IMR-90 (cell line): ENCODE results near the gene GPR152. TPM values are rescaled to one million over a fixed set of nuclear protein-coding genes. Genes with fewer than 3 reads are reported as not detected.

Source experiments
- ATAC-seq: fragments of 200-7000 bp; cut with Tn5 transposase; 2 replicates; pipeline ENCODE4 v1.9.1; 2020; ENCODE audit warnings: low read depth, mild to moderate bottlenecking, moderate library complexity
- BruUV-seq: library from RNA; stranded (reverse); fragments of 400-500 nt; replicated peaks from 2 replicates; lab custom pipeline; 2021; lab: Mats Ljungman, UMichigan
- CTCF ChIA-PET: fragments of 300-600 bp; formaldehyde crosslinking; extraction: SDS; loops from one replicate; lab custom pipeline; 2021; ENCODE audit warnings: antibody characterized with exemption; lab: Yijun Ruan, JAX
- POLR2A ChIA-PET: fragments of 300-600 bp; sonication (Branson Sonifier 250); formaldehyde crosslinking; loops from one replicate; lab custom pipeline; 2022; ENCODE audit warnings: antibody characterized with exemption; ENCODE audit not compliant: unreplicated experiment; lab: Charles Lee
- DNase-seq: peaks from one replicate; pipeline ENCODE4 v3.0.0; 2013
- H2AFZ ChIP-seq: replicated peaks from 2 replicates; pipeline ENCODE3; 2013; ENCODE audit warnings: low read length, mild to moderate bottlenecking; ENCODE audit not compliant: poor library complexity
- H2AK5ac ChIP-seq: 2 replicates; pipeline ENCODE4 v1.6.1; 2013; ENCODE audit warnings: low read depth, low read length, inconsistent platforms
- H2AK9ac ChIP-seq: replicated peaks from 2 replicates; pipeline ENCODE3; 2013; ENCODE audit warnings: mild to moderate bottlenecking, low read depth, low read length, moderate library complexity; ENCODE audit not compliant: poor library complexity
- H2BK120ac ChIP-seq: 2 replicates; pipeline ENCODE4 v1.6.1; 2013; ENCODE audit warnings: low read depth, low read length, inconsistent platforms
- H2BK15ac ChIP-seq: 3 replicates; pipeline ENCODE4 v1.6.1; 2013; ENCODE audit warnings: low read depth, low read length, inconsistent platforms
- H2BK20ac ChIP-seq: 2 replicates; pipeline ENCODE4 v1.6.1; 2013; ENCODE audit warnings: low read depth, mild to moderate bottlenecking, inconsistent platforms, low read length, moderate library complexity
- H2BK5ac ChIP-seq: 2 replicates; pipeline ENCODE4 v1.6.1; 2013; ENCODE audit warnings: mild to moderate bottlenecking, low read depth, low read length, inconsistent platforms; ENCODE audit not compliant: poor library complexity, severe bottlenecking
- H3K14ac ChIP-seq: replicated peaks from 2 replicates; pipeline ENCODE4 v1.6.1; 2013; ENCODE audit warnings: low read depth, low read length, inconsistent platforms
- H3K18ac ChIP-seq: 2 replicates; pipeline ENCODE4 v1.6.1; 2013; ENCODE audit warnings: low read depth, low read length, control low read depth
- H3K23ac ChIP-seq: 2 replicates; pipeline ENCODE4 v1.6.1; 2013; ENCODE audit warnings: low read depth, low read length, inconsistent platforms
- H3K27ac ChIP-seq: 2 replicates; pipeline ENCODE4 v1.5.1; 2013; ENCODE audit warnings: mild to moderate bottlenecking, control low read depth, low read length; ENCODE audit not compliant: insufficient read depth
- H3K27me3 ChIP-seq: 2 replicates; pipeline ENCODE4 v1.6.1; 2013; ENCODE audit warnings: low read length; ENCODE audit not compliant: control insufficient read depth, insufficient read depth
- H3K36me3 ChIP-seq: 2 replicates; pipeline ENCODE4 v1.6.1; 2013; ENCODE audit warnings: low read length, mixed read lengths; ENCODE audit not compliant: control insufficient read depth, insufficient read depth
- H3K4ac ChIP-seq: 2 replicates; pipeline ENCODE4 v1.6.1; 2013; ENCODE audit warnings: low read depth, low read length, inconsistent platforms
- H3K4me1 ChIP-seq: 2 replicates; pipeline ENCODE4 v1.6.1; 2013; ENCODE audit warnings: low read length, mixed read lengths; ENCODE audit not compliant: control insufficient read depth, insufficient read depth
- H3K4me2 ChIP-seq: 2 replicates; pipeline ENCODE4 v1.6.1; 2013; ENCODE audit warnings: low read depth, mild to moderate bottlenecking, control low read depth, low read length, moderate library complexity
- H3K4me3 ChIP-seq: 2 replicates; pipeline ENCODE4 v1.5.1; 2013; ENCODE audit warnings: low read depth, mild to moderate bottlenecking, control low read depth, low read length, moderate library complexity; ENCODE audit not compliant: insufficient read depth
- H3K56ac ChIP-seq: 2 replicates; pipeline ENCODE4 v1.6.1; 2013; ENCODE audit warnings: low read length, inconsistent platforms; ENCODE audit not compliant: insufficient read depth; ENCODE audit errors: extremely low read depth
- H3K79me1 ChIP-seq, 2 experiments: 2 replicates each; pipeline ENCODE4 v1.6.1; 2013; ENCODE audit warnings: low read length in 2 of 2, inconsistent platforms in 1 of 2, low read depth in 1 of 2
- H3K9ac ChIP-seq: 2 replicates; pipeline ENCODE4 v1.6.1; 2013; ENCODE audit warnings: low read depth, low read length, control low read depth
- H3K9me1 ChIP-seq: 2 replicates; pipeline ENCODE4 v1.6.1; 2013; ENCODE audit warnings: low read length, inconsistent platforms; ENCODE audit not compliant: insufficient read depth
- H3K9me3 ChIP-seq: 2 replicates; pipeline ENCODE4 v1.6.1; 2013; ENCODE audit warnings: low read length; ENCODE audit not compliant: control insufficient read depth, insufficient read depth
- H4K20me1 ChIP-seq: 2 replicates; pipeline ENCODE4 v1.6.1; 2013; ENCODE audit warnings: low read length, inconsistent platforms; ENCODE audit not compliant: insufficient read depth
- H4K5ac ChIP-seq: 2 replicates; pipeline ENCODE4 v1.6.1; 2013; ENCODE audit warnings: mild to moderate bottlenecking, low read depth, low read length, control low read depth
- H4K8ac ChIP-seq, 2 experiments: 2 replicates each; pipeline ENCODE4 v1.6.1; 2013; ENCODE audit warnings: low read depth in 2 of 2, low read length in 2 of 2, control low read depth in 1 of 2, inconsistent platforms in 1 of 2
- H4K91ac ChIP-seq: 2 replicates; pipeline ENCODE4 v1.6.1; 2013; ENCODE audit warnings: low read depth, low read length, inconsistent platforms; ENCODE audit not compliant: insufficient read depth
- BHLHE40 ChIP-seq: fragments of 150-350 bp; IDR thresholded peaks from 2 replicates; pipeline ENCODE4 v1.6.1; 2016; ENCODE audit warnings: mild to moderate bottlenecking, low read depth, low read length
- CEBPB ChIP-seq: IDR thresholded peaks from 2 replicates; pipeline ENCODE4 v1.6.1; 2012; ENCODE audit warnings: low read depth, low read length, improper control_type of control experiment
- CHD1 ChIP-seq: IDR thresholded peaks from 2 replicates; pipeline ENCODE4 v1.6.1; 2012; ENCODE audit warnings: low read depth, low read length, improper control_type of control experiment
- FOS ChIP-seq: fragments of 150-350 bp; IDR thresholded peaks from 2 replicates; pipeline ENCODE4 v1.6.1; 2016; ENCODE audit warnings: low read depth, low read length
- MAFK ChIP-seq: IDR thresholded peaks from 2 replicates; pipeline ENCODE4 v1.6.1; 2012; ENCODE audit warnings: low read depth, low read length, improper control_type of control experiment
- MAZ ChIP-seq: IDR thresholded peaks from 2 replicates; pipeline ENCODE4 v1.6.1; 2012; ENCODE audit warnings: low read depth, mild to moderate bottlenecking, low read length, improper control_type of control experiment, moderate library complexity, borderline replicate concordance
- POLR2A ChIP-seq: IDR thresholded peaks from 2 replicates; pipeline ENCODE4 v1.6.1; 2012; ENCODE audit warnings: mild to moderate bottlenecking, low read depth, low read length
- RAD21 ChIP-seq: IDR thresholded peaks from 2 replicates; pipeline ENCODE4 v1.6.1; 2012; ENCODE audit warnings: low read length, improper control_type of control experiment
- SMC3 ChIP-seq: fragments of 150-350 bp; IDR thresholded peaks from 2 replicates; pipeline ENCODE4 v1.6.1; 2016; ENCODE audit warnings: low read depth, mild to moderate bottlenecking, antibody characterized with exemption, low read length, moderate library complexity
- WGBS, 2 experiments: methylation state at CpG; one replicate each; pipeline versions ENCODE4 v1.1.5 to v1.1.7; 2013; ENCODE audit warnings: missing lambda C conversion rate in 2 of 2; ENCODE audit not compliant: insufficient read length in 1 of 2; ENCODE audit errors: extremely low coverage in 2 of 2; 5-methylcytosine and 5-hydroxymethylcytosine counted together
- dilution Hi-C: fragments of 300-500 bp; cut with HindIII; formaldehyde crosslinking; loops from one replicate; pipeline ENCODE4 v1.14.3; 2018; ENCODE audit warnings: low sequenced_read_pairs; ENCODE audit not compliant: unreplicated experiment
- in situ Hi-C: fragments of 300-500 bp; cut with MboI; formaldehyde crosslinking; loops from 3 replicates; pipeline ENCODE4 v1.14.3; 2019; ENCODE audit warnings: low sequenced_read_pairs, inconsistent platforms, mixed read lengths
- intact Hi-C: fragments of 100-400 bp; cut with micrococcal nuclease; formaldehyde crosslinking; loops from 2 replicates; pipeline ENCODE4 v1.10.0; 2022
- polyA plus RNA-seq, 3 experiments: library from polyadenylated mRNA; depleted of rRNA; stranded (reverse); fragments of >200 nt; gene quantifications; 2 replicates each; pipeline ENCODE4 v1.2.3, GENCODE V29; 2012; ENCODE audit warnings: low replicate concordance in 1 of 3
- total RNA-seq: library from RNA; depleted of rRNA; stranded (reverse); fragments of >200 nt; gene quantifications from 2 replicates; pipeline ENCODE4 v1.2.3, GENCODE V29; 2012
- TF ChIP-seq, protein P1 (sequence below): fragments of 150-350 bp; IDR thresholded peaks from 2 replicates; pipeline ENCODE4 v1.6.1; 2017; ENCODE audit warnings: mild to moderate bottlenecking, antibody characterized with exemption, low read length, low read depth
- TF ChIP-seq, protein P2 (sequence below): conservative IDR thresholded peaks from 2 replicates; pipeline ENCODE4 v1.5.1; 2012; ENCODE audit warnings: mild to moderate bottlenecking, low read depth, low read length, improper control_type of control experiment

GPR152 gene
- total and polyA plus RNA-seq, 2 of the 4 experiments (the other 2 are of a cell fraction): not detected

- Histone ChIP-seq H3K9me3 (no peaks in the 10 kb centered on the region), H3K56ac (no peak overlapping the region), H3K14ac (no peak overlapping the region), H3K27me3 (no peaks in the 10 kb centered on the region), H2AK5ac (no peak overlapping the region), H3K18ac (no peak overlapping the region), H3K4me3 (no peak overlapping the region), H3K23ac (no peak overlapping the region), H4K5ac (no peak overlapping the region), H4K8ac (no peak overlapping the region), H4K20me1 (no peaks in the 10 kb centered on the region), H2BK5ac (no peak overlapping the region), H3K9ac (no peak overlapping the region), H3K36me3 (peaks cover 36% of the 10 kb centered on the region), H2BK20ac (no peak overlapping the region), H2BK120ac (no peak overlapping the region), H4K91ac (no peak overlapping the region), H3K4me2 (no peak overlapping the region), H2AK9ac (no peak overlapping the region), H3K4ac (no peak overlapping the region), H2AFZ (no peak overlapping the region), H3K9me1 (peaks cover 4% of the 10 kb centered on the region), H3K4me1 (no peaks in the 10 kb centered on the region), H3K27ac (no peak overlapping the region), H2BK15ac (no peak overlapping the region), H3K79me1 (peaks cover 4 to 10% of the 10 kb centered on the region in 2 experiments; a peak in 3 of 4 replicates)
- DNase-seq: no peak
- intact Hi-C loops (no loop called here), dilution Hi-C loops (no loop called here), in situ Hi-C loops (no loop called here)
- TF ChIP-seq MAZ: no peak
- TF ChIP-seq, protein P1, sequence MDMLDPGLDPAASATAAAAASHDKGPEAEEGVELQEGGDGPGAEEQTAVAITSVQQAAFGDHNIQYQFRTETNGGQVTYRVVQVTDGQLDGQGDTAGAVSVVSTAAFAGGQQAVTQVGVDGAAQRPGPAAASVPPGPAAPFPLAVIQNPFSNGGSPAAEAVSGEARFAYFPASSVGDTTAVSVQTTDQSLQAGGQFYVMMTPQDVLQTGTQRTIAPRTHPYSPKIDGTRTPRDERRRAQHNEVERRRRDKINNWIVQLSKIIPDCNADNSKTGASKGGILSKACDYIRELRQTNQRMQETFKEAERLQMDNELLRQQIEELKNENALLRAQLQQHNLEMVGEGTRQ: no peak
- TF ChIP-seq CHD1: no peak
- TF ChIP-seq POLR2A: no peak
- no peak for TF ChIP-seq CEBPB
- TF ChIP-seq RAD21: no peak
- TF ChIP-seq, protein P2, sequence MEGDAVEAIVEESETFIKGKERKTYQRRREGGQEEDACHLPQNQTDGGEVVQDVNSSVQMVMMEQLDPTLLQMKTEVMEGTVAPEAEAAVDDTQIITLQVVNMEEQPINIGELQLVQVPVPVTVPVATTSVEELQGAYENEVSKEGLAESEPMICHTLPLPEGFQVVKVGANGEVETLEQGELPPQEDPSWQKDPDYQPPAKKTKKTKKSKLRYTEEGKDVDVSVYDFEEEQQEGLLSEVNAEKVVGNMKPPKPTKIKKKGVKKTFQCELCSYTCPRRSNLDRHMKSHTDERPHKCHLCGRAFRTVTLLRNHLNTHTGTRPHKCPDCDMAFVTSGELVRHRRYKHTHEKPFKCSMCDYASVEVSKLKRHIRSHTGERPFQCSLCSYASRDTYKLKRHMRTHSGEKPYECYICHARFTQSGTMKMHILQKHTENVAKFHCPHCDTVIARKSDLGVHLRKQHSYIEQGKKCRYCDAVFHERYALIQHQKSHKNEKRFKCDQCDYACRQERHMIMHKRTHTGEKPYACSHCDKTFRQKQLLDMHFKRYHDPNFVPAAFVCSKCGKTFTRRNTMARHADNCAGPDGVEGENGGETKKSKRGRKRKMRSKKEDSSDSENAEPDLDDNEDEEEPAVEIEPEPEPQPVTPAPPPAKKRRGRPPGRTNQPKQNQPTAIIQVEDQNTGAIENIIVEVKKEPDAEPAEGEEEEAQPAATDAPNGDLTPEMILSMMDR: no peak
- TF ChIP-seq SMC3: no peak
- no peak for TF ChIP-seq FOS
- no peak for TF ChIP-seq MAFK
- no peak for TF ChIP-seq BHLHE40
- 94% methylated on average over 13 of the region's 21 CpGs; no CpG with 5 or more reads in 1 of the 2 experiments for WGBS, 2 experiments
- POLR2A ChIA-PET: no interaction called here
- CTCF ChIA-PET: no interaction called here
- BruUV-seq: no TSS peak
- no peak for ATAC-seq
Observed at GRCh38 chr11:67497656-67498291, 45.2 kb upstream of the GPR152 start.
